ENCODE results near the gene HOXA13.

HOXA13 gene

DNA sequence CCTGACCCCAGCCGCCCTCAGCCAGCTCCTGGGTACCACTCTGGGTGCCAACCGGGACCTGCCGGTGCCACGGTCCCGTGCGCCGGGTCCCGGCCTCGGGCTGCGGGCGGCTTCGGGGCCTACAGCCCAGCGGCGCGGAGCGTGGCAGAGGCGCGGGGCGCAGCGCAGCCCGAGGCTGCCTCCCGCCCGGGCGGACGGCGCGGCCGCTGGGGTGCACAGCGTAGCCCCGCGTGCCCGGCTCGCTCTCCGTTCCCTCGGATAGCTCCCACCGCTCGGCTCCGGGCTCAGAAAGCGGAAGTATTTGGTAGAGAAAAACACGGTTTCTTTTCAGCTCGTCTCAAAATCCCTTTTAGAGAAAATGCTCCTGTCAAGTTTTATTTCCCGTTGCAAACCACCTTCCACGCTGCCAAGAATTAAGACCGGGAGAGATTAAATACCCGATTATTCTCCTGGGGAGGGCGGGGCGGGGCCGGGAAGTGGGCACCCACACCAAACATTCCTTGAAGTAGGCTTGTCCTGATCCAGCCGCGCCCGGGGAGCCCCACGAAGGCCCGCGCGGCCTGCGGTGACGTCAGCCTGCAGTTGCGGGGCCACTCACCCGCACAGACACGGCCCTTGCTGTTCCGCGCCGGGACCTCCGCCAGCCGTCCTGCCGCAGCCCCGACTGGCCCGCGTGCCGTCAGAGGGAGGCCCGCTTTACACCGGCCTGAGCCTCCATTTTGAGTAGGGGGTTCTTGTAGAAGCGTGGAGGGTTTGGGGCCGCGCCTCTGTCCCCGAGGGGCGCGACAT lies 7.2 kb downstream of the HOXA13 start:
- no peak for DNase-seq (ENCODE audit: low read depth in 3 of 3)

DNA sequence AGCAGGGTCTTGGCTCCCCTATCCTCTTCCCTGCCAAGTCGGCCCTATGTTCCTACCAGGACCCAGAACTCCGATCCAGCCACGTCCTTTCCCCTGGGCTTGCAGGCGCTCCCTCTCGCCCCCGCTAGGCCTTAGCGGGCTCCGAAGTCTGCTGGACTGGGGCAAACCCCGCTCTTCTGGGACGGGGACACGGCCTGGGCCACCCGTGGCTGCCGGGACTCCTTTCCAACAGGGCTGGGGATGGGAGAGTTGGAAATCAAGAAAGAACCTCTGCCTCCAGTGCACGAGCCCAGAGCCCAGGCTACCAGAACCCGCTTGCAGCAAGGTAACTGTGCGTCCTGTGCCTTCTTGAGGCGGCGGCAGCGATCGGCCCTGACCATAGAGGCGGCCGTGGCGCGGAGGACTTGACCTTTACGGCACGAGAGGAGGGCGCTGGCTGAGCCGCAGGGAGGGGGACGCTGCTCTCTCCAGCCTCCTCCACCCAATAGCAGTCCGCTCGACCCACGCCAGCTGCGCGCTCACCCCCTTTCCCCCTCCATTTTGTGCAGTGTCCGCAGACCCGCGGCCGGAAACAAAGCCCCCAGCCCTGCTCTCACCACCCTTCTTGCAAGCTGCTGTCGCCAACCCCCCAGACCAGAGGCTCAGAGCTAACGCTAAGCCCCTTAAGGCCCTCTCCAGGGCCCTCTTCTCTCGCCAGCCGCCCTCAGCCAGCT lies 7.9 kb downstream of the HOXA13 start:
- no peak for DNase-seq (ENCODE audit: low read depth in 3 of 3)

DNA sequence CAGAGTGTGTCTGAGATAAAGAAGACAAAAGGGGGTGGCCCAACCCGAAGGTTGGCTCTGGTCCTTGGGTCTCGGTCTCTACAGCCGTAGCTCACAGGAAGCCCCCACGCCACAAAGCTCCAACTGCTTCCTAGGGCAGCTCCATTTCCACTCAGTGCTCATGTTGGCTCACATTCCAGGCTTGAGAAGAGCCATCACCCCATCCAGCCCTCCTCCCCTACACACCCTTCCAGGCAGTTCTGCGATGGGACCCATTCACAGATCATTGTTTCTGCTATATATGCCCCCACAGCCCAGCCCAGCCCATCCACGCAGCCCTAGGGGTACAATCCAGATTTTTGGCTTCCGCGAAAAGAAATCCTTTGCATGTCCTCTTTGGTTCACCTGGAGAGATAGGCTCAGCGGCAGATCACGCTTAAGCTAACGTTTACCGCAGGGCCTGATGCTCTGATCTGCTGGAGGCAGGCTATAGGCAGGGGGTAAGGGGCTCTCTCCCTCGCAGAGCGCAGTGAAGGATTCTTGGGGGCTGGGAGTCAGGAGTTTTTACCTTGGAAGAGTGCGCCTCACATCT lies 8.6 kb downstream of the HOXA13 start:
- DNase-seq (ENCODE audit: low read depth in 3 of 3): no peak

DNA sequence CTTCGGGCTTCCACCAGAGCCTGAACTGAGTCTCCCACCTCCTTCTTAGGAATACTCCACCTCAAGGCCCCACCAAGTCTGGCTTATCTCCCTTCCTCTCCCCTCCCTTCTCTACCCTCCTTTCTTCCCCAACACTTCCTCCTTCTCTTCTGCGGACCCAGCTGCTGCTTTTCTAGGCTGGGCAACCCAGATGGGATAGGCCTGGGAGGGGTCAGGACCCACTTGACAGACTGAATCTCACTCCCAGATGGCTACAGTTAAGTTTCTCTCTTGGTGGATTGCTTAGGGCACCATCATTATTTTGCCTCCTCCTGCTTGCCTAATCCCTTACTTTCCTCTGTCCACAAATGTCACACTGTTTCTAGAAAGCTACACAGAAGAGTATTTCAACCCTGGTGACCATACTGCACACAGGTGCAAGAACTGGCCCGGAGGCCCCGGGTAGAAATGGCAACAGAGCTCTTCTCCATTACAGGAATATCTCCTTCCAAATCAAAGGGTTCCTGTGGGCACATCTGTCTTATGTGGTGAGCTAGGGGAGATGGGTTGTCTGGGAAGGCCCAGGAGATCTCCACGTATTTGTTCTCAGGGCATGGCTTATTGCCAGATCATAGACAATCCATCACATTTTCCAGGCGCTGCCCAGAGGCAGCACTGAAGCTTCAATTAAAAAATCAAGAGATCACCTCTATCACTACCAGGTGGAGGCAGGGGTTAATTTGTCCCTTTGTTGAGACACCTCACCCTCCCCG lies 9.7 kb downstream of the HOXA13 start:
- DNase-seq (ENCODE audit: low read depth in 3 of 3): no peak

DNA sequence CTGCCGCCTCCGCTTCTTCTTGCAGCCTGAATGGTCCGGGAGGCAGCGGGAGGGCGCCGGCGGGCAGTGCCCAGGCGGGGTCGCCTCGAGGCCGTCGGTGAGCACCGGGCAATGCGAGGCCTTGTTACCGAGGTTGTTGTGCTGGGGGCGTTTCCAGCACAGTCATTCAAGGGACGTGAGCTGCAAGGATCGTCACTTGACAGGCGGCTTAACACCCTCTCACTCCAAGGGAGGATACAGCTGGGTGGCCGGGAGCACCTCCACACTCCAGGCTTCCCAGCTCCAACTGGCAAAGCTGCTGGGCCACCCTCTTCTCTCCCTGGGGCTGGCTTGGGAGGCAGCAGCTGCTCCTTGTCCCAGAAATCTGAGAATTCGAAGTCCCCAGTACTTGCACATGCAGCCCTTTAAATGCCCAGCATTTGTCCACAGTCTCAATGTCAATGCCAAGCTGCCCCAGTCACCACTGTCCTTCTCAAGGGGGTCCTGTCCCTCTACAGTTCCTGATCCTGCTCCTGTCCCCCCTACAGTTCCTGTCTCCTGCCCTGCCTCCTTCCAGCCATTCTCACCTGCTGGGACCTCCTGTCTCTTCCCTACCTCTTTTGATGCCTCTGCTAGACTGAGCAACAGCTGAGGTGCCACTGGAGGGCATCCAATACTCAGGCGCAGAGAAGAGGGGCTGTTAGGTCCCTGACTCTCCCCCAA lies 10.4 kb downstream of the HOXA13 start:
- DNase-seq (ENCODE audit: low read depth in 3 of 3): no peak

DNA sequence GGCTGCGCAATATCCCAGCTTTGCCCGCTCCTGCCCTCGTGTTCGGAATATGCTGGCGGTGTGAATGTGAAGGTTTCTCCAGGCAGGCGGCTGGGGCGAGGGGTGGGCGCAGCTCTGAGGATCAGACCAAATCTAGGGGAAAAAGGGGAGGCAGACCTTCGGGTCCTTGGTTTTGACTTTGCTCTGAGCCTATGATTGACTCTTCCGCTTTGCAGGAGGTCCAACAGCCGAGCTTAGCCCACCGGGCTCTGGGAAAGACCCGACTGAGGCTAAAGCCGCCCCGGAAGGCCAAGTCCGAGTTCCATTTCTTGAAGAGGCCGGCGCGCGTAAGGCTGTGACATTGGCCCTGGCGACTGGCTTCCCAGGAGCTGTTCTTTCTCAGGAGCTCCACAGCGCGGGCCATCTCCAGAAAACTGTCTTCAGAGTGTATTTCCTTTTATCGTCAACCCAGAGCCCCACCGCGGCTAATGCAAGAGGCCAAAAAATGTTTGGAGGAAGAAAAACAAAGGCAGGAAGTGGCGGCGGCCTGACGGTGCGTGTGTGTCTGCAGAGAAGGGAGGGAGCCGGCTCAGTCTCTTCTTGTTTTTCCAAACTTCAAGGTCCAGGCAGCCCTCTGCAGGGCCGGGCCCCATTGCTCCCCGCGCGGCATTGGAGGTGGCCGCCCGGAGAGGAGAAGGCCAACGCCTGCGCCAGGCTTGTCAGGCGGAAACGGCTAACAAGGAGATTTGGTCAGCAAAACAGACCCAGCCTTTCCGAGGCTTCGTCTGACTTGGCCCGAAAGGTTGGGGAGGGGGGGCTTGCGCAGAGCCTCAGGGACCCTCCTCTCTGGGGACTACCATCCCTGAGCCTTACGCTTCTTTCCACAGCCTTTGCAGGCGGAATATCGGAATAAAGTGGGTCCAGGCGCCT lies 11.3 kb downstream of the HOXA13 start:
- no peak for DNase-seq (ENCODE audit: low read depth in 3 of 3)

DNA sequence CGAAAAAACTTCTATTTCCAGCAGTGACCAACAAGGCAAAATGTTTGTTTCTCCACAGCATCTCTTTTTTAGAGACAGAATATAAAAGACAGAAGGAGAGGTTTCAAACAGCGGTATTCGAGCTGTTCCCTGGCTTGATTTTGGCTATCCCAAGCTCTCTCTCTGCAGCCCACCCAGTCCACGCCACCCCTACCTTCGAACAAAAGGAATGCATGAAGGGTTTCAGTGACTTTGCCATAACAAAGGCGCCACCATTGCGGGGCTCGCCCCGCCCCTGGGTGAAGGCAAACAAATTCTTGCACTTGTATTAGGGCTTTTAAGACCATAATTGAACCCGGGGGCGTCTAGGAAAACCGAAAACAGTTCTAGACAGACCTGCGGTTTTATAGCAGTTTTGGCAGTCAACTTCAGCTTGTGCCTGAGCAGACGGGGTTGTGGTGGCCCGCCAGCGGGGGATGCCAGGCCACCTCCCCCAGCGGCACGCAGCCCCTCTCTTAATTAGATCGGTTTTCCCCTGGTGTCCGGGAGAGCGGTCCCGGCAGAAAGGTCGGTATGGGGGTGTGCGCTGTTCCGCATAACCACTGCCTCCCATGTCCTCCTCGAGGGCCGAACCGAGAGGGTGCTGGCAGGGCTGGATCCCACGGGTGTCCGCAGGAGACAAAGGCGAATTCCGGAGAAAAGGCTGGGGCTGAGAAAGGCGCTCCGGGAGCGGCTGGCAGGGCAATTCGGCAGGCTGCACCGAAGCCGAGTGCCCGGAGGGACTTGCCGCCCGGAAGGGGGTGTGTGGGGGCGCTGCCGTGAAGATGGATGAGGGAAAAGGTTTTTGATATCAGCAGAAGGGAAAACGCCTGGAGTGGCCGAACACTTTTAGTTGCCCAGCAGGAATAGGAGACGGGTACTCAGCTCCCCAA lies 12.2 kb downstream of the HOXA13 start:
- no peak for DNase-seq (ENCODE audit: low read depth in 3 of 3)

DNA sequence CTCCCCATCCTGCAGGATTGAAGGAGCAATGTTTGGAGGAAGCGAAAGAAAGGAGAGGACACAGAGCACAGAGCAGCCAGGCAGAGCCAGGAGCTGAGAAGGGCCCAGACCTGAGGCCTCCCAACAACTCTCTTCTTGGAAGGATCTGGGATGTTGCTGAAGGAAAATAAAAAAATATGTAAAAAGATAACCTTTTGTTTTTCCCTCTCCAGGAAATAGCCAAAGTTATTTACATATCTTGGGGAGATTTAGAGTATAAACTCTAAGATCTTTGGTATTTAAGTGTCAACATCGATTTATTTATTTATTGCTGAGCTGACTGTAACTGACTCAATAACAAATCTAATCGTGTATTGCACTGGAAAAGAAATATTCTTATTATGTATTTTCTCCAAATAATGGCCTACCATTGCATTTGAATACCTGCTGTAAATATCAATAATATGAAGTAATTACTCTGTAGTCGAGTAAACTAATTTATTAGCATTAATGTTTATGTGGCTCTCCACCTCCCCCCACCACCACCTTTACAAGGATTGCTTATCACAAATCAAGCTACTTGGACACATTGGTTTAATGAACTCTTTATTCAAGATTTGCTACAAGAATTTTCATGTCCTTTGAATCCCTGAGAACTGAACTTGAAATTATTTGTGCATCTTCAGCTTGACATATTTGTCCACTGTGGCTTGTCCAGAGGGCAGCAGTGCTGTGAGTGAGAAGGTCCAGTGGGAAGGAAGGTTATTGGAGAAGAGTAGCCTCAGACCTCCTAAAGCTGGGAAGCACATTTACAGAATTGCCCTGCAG lies 13.0 kb downstream of the HOXA13 start:
- no peak for DNase-seq (ENCODE audit: low read depth in 3 of 3)

DNA sequence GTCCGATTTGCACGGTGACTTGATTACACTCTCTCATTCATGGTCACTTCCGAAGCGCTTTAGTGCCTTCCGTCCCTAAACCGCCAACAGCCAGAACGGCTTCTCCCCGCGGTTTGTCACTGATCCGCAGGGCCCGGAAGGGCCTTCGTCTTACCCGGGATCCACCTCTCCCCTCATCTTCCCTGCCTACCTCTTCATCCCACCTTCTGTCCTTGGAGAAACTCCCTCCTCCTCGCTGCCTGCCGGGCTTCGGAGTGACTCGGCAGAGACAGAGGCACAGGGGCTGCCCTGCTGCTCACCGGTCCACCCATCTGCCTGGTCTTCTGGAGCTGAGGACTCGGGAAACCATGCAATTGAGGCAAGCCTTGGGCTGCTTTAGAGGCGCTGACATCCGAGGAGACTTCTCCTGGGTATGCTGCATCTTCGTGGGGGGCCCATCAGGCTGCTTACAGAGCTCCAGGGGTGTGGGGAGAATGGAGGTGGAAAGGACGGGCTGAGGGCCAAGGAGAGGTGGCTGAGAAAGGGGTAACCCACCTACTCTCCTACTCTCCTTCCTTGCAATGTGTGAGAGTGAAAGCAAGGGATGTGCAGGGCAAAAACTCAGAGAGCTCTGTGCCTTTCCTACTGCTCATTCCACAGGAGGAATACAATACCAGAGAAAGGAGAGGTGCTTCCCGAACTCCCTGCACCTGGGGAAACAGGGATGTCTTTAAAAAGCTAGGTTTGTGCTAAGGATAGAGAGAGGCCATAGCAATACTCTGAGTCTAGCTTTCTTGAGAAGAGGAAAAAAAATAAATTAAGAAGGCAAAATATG lies 13.8 kb downstream of the HOXA13 start:
- DNase-seq (ENCODE audit: low read depth in 3 of 3): no peak

DNA sequence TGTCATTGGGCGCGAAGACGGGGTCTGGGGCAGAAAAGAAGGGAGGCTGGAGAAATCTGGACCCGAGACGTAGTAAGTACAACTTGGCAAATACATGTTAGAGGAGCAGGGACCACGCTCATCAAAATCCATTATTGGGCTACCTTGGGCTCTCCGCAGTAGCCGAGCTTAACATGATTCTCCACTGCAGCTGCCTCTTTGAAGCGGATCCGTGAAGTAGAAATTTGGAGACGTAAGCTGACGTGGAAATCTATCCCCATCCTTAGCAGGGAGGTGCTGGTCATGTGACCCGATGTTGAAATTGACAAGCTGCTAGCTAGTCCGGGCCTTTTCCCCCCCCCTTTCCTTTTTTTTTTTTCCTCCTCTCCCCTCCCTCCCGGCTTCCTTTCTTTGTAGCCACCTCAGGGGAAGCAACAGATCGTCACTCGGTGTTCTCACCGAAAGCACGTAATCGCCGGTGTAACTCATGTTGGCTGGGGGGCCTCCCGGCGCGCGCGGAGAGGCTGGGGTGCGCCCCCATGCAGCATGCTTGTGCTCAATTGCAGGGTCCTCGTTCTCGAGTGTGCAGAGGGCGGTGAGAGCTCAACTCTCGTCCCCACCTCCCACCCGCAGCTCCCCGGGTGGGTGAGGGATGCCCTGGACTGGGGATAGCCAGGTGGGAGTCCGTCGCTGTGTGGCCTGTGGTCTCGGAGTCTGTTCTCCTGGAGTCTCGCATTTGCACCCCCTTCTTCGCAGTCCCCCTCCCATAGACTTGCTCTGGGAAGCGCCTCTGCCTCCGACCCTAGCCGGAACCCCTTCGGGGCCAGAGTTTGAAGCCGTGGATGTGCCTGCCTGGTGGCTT lies 14.7 kb downstream of the HOXA13 start, which contains the start of gene HOXA11:
TSS of gene HOXA11 (minus strand) at position 220 of the 841 bp plus-strand sequence. CDS start at position 132, 88 bp downstream.
- no peak for DNase-seq (ENCODE audit: low read depth in 3 of 3)

DNA sequence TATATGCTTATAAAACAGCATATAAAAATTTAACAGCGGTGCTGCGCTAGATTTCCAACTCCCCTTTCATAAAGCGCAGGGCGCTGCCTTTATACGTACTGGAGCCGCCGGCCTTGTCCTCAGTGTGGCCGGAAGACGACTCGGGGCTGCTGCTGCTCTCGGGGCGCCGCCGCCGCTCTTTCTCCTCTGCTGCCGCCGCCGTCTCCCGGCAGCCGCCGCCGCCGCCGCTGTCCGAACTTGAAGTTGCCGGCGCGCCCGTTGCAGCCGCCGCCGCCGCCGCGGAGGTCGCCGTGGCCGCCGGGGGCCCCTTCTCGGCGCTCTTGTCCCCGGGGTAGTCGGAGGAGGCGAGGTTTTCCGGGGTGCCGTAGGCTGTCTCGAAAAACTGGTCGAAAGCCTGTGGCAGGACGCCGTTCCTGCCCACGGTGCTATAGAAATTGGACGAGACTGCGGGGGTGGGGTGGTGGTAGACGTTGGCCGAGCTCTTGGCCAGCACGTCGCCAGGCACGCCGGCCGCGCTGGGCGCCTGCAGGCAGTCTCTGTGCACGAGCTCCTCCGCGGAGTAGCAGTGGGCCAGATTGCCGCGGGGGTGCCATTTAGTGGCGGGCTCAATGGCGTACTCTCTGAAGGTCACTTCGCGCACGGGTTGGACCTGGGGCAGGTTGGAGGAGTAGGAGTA lies 15.4 kb downstream of the HOXA13 start:
- no peak for DNase-seq (ENCODE audit: low read depth in 3 of 3)

DNA sequence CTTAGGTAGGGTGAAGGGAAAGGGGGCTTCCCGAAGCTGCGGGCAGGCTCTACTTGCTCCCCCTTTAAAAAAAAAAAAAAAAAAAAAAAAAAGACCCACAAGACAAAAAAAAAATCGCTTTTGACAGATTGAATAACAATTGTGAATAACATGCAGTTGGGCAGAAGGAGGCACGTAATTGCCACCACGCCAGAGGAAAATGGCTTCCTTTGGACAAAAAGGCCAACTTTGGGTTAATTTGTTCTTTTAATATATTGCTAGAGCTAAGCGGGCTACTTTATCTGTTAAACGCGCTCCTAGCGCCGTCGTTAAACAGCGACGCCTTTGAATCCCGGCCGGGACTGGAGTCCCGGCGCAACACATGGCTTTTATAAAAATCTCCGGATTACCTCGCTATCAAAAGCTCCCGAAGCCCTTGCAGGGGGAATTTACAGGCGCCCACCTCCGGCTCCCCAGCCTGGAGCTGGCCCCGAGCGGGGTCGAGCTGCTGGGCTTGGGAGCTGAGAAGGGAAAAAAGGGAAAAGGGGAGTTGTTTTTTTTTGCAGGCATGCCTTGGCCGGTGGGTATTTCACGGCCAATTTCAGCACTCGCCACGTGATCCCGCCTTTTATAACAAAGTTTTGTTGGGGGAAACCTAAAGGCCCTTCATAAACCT lies 16.1 kb downstream of the HOXA13 start:
- DNase-seq (ENCODE audit: low read depth in 3 of 3): no peak

DNA sequence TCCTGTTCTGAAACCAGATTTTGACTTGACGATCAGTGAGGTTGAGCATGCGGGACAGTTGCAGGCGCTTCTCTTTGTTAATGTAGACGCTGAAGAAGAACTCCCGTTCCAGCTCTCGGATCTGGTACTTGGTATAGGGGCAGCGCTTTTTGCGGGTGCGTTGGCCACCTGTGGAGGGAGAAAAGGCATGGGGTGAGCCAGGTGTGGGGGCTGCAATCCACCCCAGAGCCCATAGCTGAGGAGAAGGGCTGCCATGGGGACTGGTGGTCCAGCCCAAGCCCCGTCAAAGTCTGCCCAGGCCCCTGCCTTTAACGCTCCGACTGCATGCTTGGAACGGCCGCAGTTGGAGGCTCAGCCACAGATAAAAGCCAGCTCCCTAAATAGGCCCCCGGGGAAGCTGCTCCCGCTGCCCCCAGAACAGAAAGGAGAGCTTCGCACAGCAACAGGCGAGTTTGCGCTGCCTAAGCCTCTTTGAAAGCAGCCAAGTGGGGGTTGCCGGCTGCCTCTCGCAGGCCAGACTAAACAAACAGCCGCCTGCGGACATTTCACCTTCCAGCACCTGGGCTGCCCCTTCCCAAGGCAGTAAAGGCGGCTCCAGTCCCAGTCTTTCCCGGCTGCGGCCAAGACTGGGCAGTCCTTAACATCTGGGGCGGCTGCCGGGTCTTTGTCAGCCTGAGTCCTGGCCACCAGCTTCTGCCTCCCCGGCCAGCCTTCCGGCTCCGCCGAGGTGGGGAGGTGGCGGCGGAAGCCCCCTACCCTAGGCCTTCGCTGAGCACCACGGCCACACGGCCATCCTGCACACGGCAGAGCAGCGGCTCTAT lies 16.8 kb downstream of the HOXA13 start:
- no peak for DNase-seq (ENCODE audit: low read depth in 3 of 3)

DNA sequence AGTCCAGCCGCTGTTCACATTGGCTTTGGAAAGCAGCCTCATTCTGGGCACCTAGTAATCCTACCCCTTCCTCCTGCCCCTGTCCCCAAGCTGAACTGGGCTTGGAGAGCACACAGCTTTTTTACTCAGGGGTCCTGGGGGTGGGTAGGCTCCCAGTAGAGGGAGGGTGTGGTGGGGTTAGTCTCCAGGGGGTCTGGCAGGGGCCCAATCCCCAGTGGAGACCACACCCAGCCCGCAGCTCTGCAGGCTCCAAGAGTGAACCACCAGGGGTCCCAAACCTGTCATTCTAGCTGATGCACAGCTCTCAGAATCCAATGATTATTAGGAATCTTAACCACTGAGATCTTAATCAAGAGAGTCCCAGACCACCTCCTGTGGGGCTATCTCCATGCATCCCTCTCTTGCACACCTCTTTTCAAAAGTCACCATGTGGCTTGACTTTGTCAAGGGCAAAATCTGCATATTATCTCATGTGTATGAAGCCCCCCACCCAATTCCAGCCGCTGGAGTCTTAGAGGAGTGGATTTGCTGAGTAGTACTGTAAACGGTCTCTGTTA lies 17.5 kb downstream of the HOXA13 start:
- DNase-seq (ENCODE audit: low read depth in 3 of 3): no peak
